Endothelial cell of umbilical vein (primary cell): ENCODE results near the gene SAPCD2. TPM values are rescaled to one million over a fixed set of nuclear protein-coding genes. Genes with fewer than 3 reads are reported as not detected.

ENCODE experiments used
- BruUV-seq: library from RNA; stranded (reverse); fragments of 400-500 nt; replicated peaks from 2 replicates; lab custom pipeline; 2021; lab: Mats Ljungman, UMichigan
- CTCF ChIA-PET: fragments of 300-600, 350-600 bp; sonication (Branson Sonifier 250); formaldehyde crosslinking; loops from one replicate; lab custom pipeline; 2021; ENCODE audit warnings: antibody characterized with exemption, inconsistent platforms; lab: Charles Lee
- POLR2A ChIA-PET: fragments of 300-600, 350-600 bp; sonication (Branson Sonifier 250); formaldehyde crosslinking; loops from one replicate; lab custom pipeline; 2021; ENCODE audit warnings: antibody characterized with exemption, inconsistent platforms; lab: Charles Lee
- DNase-seq: peaks from one replicate; pipeline ENCODE4 v3.0.0-alpha.2; 2011; ENCODE audit warnings: low read depth, low spot score
- FAIRE-seq: peaks from 2 replicates; lab custom pipeline; 2011; peaks lifted over from hg19 to GRCh38; lab: Jason Lieb, UNC
- H2AFZ ChIP-seq: 2 replicates; pipeline ENCODE4 v1.6.0; 2012; ENCODE audit warnings: low read depth, low read length, control low read depth, inconsistent platforms
- H3K27ac ChIP-seq: 2 replicates; pipeline ENCODE4 v1.5.1; 2011; ENCODE audit warnings: low read depth, mild to moderate bottlenecking, control low read depth, low read length, moderate library complexity; ENCODE audit not compliant: insufficient read depth
- H3K27me3 ChIP-seq, 2 experiments: 2 replicates each; pipeline versions ENCODE4 v1.6.0 to v1.6.1; 2011; ENCODE audit warnings: low read length in 2 of 2, mixed read lengths in 1 of 2; ENCODE audit not compliant: control insufficient read depth in 2 of 2, insufficient read depth in 2 of 2
- H3K36me3 ChIP-seq, 2 experiments: 2 replicates in 1 of 2; 3 replicates in 1 of 2; pipeline ENCODE4 v1.5.1; 2011; ENCODE audit warnings: low read length in 2 of 2, mild to moderate bottlenecking in 1 of 2, moderate library complexity in 1 of 2; ENCODE audit not compliant: control insufficient read depth in 2 of 2, insufficient read depth in 2 of 2; ENCODE audit errors: extremely low read depth in 1 of 2
- H3K4me1 ChIP-seq: 3 replicates; pipeline ENCODE4 v1.5.1; 2011; ENCODE audit warnings: mild to moderate bottlenecking, low read length; ENCODE audit not compliant: control insufficient read depth, insufficient read depth; ENCODE audit errors: extremely low read depth
- H3K4me2 ChIP-seq: 2 replicates; pipeline ENCODE4 v1.6.1; 2011; ENCODE audit warnings: low read length, control low read depth, mixed read lengths; ENCODE audit not compliant: insufficient read depth
- H3K4me3 ChIP-seq, 3 experiments: fragments of 200-600 bp in 1 of 3; sonication (generic), shearing (Covaris generic) in 1 of 3; replicated peaks in 1 of 3; 2 replicates each; pipeline ENCODE4 v1.5.1; 2011 to 2016; ENCODE audit warnings: control low read depth in 3 of 3, low read length in 3 of 3, mild to moderate bottlenecking in 2 of 3, inconsistent platforms in 1 of 3, low read depth in 1 of 3, moderate library complexity in 1 of 3; ENCODE audit not compliant: insufficient read depth in 1 of 3
- H3K79me2 ChIP-seq: 2 replicates; pipeline ENCODE4 v1.6.0; 2012; ENCODE audit warnings: low read length, inconsistent platforms; ENCODE audit not compliant: control insufficient read depth, insufficient read depth
- H3K9ac ChIP-seq: replicated peaks from 2 replicates; pipeline ENCODE3; 2011; ENCODE audit warnings: low read length, control low read depth; ENCODE audit not compliant: insufficient read depth; ENCODE audit errors: extremely low read depth
- H3K9me1 ChIP-seq: replicated peaks from 3 replicates; pipeline ENCODE4 v1.6.0; 2011; ENCODE audit warnings: mild to moderate bottlenecking, low read length; ENCODE audit not compliant: control insufficient read depth, insufficient read depth; ENCODE audit errors: extremely low read depth
- H3K9me3 ChIP-seq: replicated peaks from 2 replicates; pipeline ENCODE4 v1.5.1; 2012; ENCODE audit warnings: low read length, inconsistent platforms; ENCODE audit not compliant: control insufficient read depth, insufficient read depth
- H4K20me1 ChIP-seq: replicated peaks from 2 replicates; pipeline ENCODE3; 2011; ENCODE audit warnings: mild to moderate bottlenecking, low read length; ENCODE audit not compliant: control insufficient read depth, insufficient read depth; ENCODE audit errors: extremely low read depth
- EZH2 ChIP-seq: IDR thresholded peaks from 2 replicates; pipeline ENCODE4 v1.6.1; 2012; ENCODE audit warnings: borderline replicate concordance, low read depth, mild to moderate bottlenecking, moderate library complexity, low read length, inconsistent platforms; ENCODE audit not compliant: severe bottlenecking
- FOS ChIP-seq: IDR thresholded peaks from 2 replicates; pipeline ENCODE4 v1.6.1; 2011; ENCODE audit warnings: mild to moderate bottlenecking, low read length, moderate library complexity, borderline replicate concordance; ENCODE audit not compliant: insufficient read depth
- GATA2 ChIP-seq: IDR thresholded peaks from 2 replicates; pipeline ENCODE4 v1.7.0; 2011; ENCODE audit warnings: low read depth, mild to moderate bottlenecking, moderate library complexity, mixed read lengths, low read length; ENCODE audit not compliant: insufficient read length, insufficient read depth
- JUN ChIP-seq: IDR thresholded peaks from 2 replicates; pipeline ENCODE4 v1.6.1; 2011; ENCODE audit warnings: borderline replicate concordance, low read depth; ENCODE audit not compliant: insufficient read length, insufficient read depth
- MAX ChIP-seq: IDR thresholded peaks from 2 replicates; pipeline ENCODE4 v1.6.1; 2011; ENCODE audit not compliant: insufficient read depth, insufficient read length
- MYC ChIP-seq: IDR thresholded peaks from one replicate; pipeline ENCODE4 v1.6.1; 2011; ENCODE audit warnings: mild to moderate bottlenecking, low read depth, low read length
- POLR2A ChIP-seq: IDR thresholded peaks from 2 replicates; pipeline ENCODE4 v1.6.1; 2012; ENCODE audit warnings: low read depth, mild to moderate bottlenecking, control low read depth, low read length
- POLR2AphosphoS5 ChIP-seq: IDR thresholded peaks from 2 replicates; pipeline ENCODE4 v1.6.1; 2012; ENCODE audit warnings: low read depth, mild to moderate bottlenecking, control low read depth, low read length, moderate library complexity; ENCODE audit not compliant: insufficient read depth
- dilution Hi-C: fragments of 300-500 bp; cut with MboI; formaldehyde crosslinking; loops from one replicate; pipeline ENCODE4 v1.15.0; 2019; ENCODE audit warnings: low sequenced_read_pairs; ENCODE audit not compliant: extremely low pct_ligation_motif_present
- intact Hi-C: fragments of 100-400 bp; cut with micrococcal nuclease; formaldehyde crosslinking; loops from one replicate; pipeline ENCODE4 v1.10.0; 2022
- polyA plus RNA-seq, 4 experiments: library from polyadenylated mRNA; depleted of rRNA in 3 of 4; stranded (reverse) in 3 of 4; unstranded in 1 of 4; fragments of >200 nt; gene quantifications; 2 replicates each; pipeline versions ENCODE4 v1.2.1 to v1.2.3, GENCODE V29; 2011 to 2012; ENCODE audit warnings: missing spikeins in 1 of 4
- total RNA-seq: library from RNA; stranded (reverse); gene quantifications from 2 replicates; pipeline ENCODE4 v1.2.3, GENCODE V29; 2021
- TF ChIP-seq, protein P1 (sequence below), 2 donors: IDR thresholded peaks; 1 replicate in 1 of 2; 2 replicates in 1 of 2; pipeline ENCODE4 v1.5.1; 2011; ENCODE audit warnings: low read length in 2 of 2, mild to moderate bottlenecking in 2 of 2, moderate library complexity in 2 of 2, control low read depth in 1 of 2, inconsistent platforms in 1 of 2, low read depth in 1 of 2; ENCODE audit not compliant: insufficient read depth in 1 of 2; ENCODE audit errors: extremely low read depth in 1 of 2

The SAPCD2 gene
- total and polyA plus RNA-seq, 2 donors (not counting 3 experiments of a cell fraction or from before 2014, with no cell fraction given), result 11.5 to 27.8 TPM

GRCh38 chr9:137041124-137041523, 29.2 kb downstream of the SAPCD2 start:
- BruUV-seq, result no TSS peak
- dilution Hi-C loops, result no loop called here
- no peak for DNase-seq
- H3K27me3 ChIP-seq, result no peaks in the 10 kb centered on the region
- H3K9me1 ChIP-seq, result no peaks in the 10 kb centered on the region
- H4K20me1 ChIP-seq, result no peaks in the 10 kb centered on the region
- no peaks in the 10 kb centered on the region for H3K9me3 ChIP-seq
- H2AFZ ChIP-seq, result no peak overlapping the region
- FAIRE-seq, result peak; percentile 55
- intact Hi-C loops, result no loop called here
- H3K4me3 ChIP-seq, result no peak overlapping the region
- ChIA-PET CTCF (interaction anchor here (5.2 kb wide), 1 partner anchor 12 kb away, joined by 27 read pairs; no protein-coding TSS in a partner anchor), POLR2A (no interaction called here)
- H3K27ac ChIP-seq, result no peak overlapping the region
- peaks cover 0 to 17% of the 10 kb centered on the region in 2 experiments for H3K36me3 ChIP-seq
- H3K9ac ChIP-seq, result no peak overlapping the region
- H3K4me2 ChIP-seq, result no peak overlapping the region
- no peak for TF ChIP-seq GATA2
- TF ChIP-seq MYC, result no peak
- no peak for TF ChIP-seq JUN
- TF ChIP-seq, protein P1, sequence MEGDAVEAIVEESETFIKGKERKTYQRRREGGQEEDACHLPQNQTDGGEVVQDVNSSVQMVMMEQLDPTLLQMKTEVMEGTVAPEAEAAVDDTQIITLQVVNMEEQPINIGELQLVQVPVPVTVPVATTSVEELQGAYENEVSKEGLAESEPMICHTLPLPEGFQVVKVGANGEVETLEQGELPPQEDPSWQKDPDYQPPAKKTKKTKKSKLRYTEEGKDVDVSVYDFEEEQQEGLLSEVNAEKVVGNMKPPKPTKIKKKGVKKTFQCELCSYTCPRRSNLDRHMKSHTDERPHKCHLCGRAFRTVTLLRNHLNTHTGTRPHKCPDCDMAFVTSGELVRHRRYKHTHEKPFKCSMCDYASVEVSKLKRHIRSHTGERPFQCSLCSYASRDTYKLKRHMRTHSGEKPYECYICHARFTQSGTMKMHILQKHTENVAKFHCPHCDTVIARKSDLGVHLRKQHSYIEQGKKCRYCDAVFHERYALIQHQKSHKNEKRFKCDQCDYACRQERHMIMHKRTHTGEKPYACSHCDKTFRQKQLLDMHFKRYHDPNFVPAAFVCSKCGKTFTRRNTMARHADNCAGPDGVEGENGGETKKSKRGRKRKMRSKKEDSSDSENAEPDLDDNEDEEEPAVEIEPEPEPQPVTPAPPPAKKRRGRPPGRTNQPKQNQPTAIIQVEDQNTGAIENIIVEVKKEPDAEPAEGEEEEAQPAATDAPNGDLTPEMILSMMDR (IDR thresholded peaks at IDR 0.05; ENCODE audit: extremely low read depth in 1 of 2, insufficient read depth in 1 of 2, low read depth in 1 of 2, low read length in 2 of 2), result no peak
- TF ChIP-seq POLR2A, result no peak
- TF ChIP-seq FOS, result no peak
- TF ChIP-seq POLR2AphosphoS5, result no peak
- TF ChIP-seq MAX, result no peak
- TF ChIP-seq EZH2, result no peak
- H3K4me1 ChIP-seq, result peaks cover 37% of the 10 kb centered on the region
- H3K79me2 ChIP-seq, result peaks cover 33% of the 10 kb centered on the region
